HG02870 (cell line): Measurements from ENCODE around the gene SCFD1.
"Not testable (repeated sequence)": the region's sequence is repeated elsewhere in the genome, so short reads cannot be mapped to it uniquely, and the experiment has no call there.

ENCODE experiments used
- ATAC-seq: cut with Tn5 transposase; IDR thresholded peaks from one replicate; pipeline ENCODE4 v1.9.1; 2021; ENCODE audit warnings: mild to moderate bottlenecking, moderate library complexity; ENCODE audit not compliant: unreplicated experiment

The SCFD1 gene

DNA sequence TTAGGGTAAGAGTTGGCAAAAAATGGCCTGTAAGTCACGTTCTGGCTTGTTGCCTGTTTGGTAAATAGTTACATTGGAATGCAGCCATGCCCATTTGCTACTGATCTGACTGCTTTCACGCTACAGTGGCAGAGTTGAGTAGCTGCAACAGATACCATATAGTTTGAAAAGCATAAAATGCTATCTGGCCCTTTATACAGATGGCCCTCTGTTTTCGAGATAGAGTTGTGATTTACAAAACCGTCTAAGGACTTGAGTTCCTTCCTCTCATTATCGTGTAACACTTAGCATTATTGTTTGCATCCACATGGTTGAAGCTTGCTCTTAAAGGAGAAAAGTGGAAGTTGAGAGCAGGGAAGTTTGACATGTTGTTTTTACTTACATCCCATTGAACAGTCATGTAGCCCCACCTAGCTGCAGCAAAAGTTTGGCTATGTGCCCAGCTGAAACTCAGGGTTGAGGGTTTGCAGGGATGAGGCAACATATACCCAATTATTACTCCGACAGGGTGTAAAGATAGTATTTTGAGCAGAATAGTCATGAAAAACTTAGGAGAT, 11.3 kb upstream of the SCFD1 start:
- no peak for ATAC-seq

DNA sequence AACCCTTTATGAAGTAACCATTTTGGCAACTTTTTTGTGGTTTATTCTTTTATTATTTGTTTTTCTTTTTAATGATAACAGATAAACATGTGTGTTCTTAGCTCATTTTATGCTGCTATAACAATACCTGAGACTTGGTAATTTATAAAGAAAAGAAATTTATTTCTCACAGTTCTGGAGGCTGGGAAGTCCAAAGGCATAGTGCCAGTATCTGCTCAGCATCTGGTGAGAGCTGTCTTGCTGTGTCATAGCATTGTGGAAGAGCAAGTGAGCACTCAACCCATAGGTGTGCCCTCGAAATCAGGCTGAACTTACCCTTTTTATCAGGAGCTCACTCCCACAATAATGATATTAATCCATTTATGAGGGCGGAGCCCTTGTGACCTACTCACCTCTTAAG, 8.0 kb upstream of the SCFD1 start:
- ATAC-seq: no peak

DNA sequence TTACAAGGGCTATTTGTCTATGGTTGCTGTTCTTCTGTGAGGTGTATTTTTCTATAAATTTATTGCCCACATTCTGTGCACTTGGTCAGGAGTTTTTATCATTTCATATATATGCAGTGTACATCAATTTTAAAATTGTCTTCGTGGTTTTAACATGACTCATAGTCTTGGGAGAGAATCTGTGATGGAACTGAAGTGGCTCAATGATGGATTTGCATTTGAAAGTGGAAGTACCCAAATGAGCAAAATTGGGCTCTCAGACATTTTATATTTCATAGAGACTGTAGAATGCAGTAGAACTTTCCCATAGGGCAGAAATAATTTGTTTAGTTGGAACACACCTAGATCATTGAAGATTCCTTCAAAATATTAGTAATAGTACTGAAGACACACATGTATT, 1.9 kb upstream of the SCFD1 start:
- peak; percentile 37 for ATAC-seq

DNA sequence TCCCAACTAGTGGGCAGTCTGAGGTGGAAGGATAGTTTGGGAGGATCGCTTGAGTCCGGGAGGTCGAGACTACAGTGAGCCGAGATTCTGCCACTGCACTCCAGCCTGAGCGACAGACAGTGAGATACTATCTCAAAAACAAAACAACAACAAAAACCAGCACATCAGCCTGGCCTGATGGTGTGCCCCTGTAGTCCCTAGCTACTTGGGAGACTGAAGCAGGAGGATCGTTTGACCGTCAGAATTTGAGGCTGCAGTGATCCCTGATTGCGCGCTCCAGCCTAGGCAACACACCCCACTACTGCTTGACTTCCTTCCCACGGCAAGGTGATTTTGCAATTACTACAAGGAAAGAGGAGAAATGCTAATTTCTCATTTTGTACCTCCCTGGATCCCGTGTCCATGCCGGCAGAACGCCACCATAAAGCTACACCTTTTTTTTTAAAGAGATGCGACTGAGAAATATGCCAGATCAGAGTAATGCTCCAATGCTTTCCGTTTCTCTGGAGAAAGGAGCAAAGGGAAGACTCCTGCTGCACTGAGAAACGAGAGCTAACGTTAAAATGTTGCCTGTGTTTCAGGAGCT, 672 bp upstream of the SCFD1 start:
- peak; percentile 24 for ATAC-seq

DNA sequence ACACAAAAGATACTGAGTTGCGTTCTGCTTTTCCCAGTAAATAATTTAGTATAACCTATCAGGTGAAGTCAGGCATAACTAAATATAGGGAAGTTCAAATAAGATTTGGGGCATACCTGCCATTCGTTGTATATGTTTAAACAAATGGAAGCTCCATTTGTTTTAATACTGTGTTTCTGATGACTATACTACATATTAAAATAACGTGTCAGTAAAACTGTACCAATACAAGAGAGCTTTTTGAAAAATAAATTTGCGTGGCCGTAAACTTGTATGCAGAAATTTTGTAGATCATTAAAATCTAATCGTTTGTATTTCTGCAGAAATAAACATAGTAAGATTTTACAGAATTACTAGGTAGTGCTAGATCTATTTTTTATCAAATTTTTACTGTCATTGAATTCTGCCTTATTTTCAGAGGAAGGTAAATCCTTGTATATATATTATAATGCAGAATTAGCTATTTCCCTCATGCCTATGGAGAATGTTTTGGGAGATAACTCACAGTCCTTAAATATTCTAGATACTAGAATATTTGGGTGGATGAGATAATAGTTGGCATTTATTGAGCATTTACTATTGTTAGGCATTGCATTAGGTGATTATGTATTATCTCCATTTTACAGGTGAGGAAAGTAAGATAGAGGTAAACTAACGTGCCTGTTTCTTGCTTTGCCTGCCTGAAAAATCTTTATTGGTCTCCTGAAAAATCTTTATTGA, 1.5 kb downstream of the SCFD1 start:
- no peak for ATAC-seq

DNA sequence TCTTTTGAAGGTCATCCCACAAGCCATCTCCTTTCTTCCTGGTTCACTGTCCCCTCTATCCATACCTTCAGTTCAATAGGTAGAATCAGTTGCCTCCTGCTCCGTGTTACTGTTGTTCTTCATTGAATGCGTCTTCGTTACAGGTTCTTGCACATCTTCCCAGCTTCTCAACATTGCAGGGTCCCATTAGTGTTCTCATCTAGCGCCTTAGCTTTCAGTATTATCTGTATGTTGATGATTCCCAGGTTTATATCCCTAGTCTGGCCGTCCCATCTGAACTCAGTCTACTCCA, 2.0 kb downstream of the SCFD1 start:
- ATAC-seq: no peak

DNA sequence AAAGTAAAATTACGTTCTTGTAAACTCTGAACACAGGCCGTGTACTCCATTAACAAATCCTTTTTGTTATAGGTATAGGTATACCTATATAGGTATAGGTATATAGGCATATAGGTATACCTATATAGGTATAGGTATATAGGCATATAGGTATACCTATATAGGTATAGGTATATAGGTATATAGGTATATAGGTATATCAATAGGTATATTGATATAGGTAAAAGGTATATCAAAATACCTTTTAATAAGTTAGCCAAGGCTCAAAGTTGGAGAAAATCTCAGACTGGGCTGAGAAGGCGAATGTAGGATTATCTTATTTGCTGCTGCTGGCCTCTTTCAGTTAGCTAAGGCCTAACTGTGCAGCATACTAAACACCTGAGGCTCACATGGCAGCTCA, 3.4 kb downstream of the SCFD1 start:
- ATAC-seq: no peak

DNA sequence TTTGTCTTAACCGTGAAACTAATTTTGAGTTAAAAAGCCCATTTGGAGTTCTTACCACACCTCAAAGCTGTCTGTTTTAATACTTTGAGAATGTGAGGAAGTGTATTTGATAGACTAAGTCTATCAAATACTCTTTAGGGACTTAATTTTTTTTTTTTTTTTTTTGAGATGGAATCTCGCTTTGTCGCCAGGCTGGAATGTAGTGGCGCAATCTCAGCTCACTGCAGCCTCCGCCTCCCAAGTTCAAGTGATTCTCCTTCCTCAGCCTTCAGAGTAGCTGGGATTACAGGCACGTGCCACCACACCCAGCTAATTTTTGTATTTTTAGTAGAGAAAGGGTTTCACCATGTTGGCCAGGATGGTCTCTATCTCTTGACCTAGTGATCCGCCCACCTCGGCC, 7.3 kb downstream of the SCFD1 start:
- not testable (repeated sequence) for ATAC-seq

DNA sequence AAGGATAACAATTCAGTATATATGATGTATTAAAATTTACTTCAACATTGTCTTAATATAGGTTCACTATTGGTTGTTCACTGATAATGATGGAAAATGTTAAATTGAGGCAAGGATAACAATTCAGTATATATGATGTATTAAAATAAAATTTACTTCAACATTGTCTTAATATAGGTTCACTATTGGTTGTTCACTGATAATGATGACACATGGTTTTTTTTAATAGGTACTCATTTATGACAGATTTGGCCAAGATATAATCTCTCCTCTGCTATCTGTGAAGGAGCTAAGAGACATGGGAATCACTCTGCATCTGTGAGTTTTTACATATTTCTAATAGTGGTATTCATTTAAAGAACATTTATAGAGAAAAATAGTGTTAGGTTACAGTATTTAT, 8.1 kb downstream of the SCFD1 start:
- no peak for ATAC-seq

DNA sequence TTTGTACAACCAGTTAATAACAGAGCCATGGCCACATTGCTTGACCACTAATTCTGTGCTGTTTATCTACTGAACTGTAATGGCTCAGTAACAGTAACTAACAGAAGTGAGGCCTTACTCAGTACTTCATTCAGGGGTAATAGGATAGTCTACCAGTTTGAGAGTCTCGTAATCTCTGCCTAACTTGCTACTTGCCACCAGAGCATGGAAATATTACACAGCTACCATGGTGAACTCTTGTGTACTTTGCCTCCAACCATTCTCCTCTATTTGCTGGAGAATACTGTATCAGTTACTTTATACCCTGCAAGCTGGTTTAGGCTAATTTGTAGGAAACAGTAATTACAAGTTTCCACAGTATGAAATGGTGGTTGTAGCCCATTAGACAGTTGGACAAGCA, 10.6 kb downstream of the SCFD1 start:
- ATAC-seq: no peak

DNA sequence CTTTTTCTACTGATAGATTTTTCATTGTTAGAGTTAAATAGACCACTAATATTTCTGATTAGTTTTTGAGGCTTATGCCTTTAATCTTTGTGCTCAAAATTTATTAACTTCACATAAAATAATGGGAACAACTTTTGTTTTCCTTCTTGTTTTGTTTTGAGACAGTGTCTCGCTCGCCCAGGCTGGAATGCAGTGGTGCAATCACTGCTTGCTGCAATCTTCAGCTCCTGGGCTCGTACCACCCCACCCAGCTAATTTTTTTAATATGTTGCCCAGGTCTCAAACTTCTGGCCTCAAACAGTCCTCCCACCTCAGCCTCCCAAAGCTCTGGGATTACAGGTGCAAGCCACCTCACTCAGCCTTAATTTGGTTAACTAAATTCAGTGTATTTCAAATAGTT, 16.8 kb downstream of the SCFD1 start:
- ATAC-seq: no peak

DNA sequence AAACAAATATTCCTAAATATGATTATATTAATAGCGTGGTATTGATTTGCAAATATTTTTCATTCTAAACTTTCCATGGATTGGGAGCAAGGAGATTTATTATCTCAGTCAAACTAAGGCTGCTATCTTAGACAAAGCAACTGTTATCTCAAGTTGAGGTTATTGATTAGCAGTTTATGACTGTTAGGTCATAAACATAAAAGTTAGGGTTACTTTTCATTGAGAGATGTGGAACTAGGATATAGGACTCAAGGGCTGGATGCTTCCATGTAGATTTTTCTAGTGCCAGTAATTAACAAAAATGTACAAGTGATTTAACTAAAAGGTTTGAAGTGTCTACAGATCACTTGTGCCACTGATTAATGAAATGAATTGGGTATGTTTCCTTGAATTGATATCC, 19.1 kb downstream of the SCFD1 start:
- ATAC-seq: no peak

DNA sequence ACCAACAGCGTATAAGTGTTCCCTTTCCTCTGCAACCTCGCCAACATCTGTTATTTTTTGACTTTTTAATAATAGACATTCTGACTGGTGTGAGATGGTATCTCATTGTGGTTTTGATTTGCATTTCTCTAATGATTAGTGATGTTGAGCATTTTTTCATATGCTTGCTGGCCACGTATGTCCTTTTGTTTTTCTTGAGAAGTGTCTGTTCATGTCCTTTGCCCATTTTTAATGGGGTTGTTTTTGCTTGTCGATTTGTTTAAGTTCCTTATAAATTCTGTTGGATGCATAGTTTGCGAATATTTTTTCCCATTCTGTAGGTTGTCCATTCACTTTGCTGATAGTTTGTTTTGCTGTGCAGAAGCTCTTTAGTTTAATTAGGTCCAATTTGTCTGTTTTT, 22.3 kb downstream of the SCFD1 start:
- ATAC-seq: not testable (repeated sequence)

DNA sequence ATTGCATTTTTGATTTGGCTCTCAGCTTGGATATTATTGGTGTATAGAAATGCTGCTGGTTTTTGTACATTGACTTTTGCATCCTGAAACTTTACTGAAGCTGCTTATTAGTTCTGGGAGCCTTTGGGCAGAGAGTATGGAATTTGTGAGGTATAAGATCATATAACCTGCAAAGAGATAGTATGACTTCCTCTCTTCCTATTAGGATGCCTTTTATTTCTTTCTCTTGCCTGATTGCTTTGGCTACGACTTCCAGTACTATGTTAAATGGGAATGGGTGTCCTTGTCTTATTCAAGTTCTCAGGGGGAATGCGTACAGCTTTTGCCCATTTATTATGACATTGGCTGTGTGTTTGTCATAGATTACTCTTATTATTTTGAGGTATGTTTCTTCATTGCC, 23.5 kb downstream of the SCFD1 start:
- no peak for ATAC-seq

DNA sequence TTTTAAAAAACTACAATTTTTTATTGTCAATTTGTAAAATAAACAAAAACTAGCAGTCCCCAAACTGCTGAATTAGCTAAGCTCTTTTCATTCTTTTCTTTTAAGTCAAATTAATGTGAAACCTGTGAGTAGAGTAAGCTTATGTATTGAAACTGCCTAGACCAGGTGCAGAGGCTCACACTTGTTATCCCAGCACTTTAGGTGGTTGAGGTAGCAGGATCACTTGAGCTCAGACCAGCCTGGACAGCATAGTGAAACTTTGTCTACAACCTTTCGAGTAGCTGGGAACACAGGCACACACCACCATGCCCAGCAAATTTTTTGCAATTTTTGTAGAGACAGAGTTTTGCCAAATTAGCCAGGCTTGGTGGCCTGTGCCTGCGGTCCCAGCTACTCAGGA, 26.4 kb downstream of the SCFD1 start:
- ATAC-seq: peak; percentile 45

DNA sequence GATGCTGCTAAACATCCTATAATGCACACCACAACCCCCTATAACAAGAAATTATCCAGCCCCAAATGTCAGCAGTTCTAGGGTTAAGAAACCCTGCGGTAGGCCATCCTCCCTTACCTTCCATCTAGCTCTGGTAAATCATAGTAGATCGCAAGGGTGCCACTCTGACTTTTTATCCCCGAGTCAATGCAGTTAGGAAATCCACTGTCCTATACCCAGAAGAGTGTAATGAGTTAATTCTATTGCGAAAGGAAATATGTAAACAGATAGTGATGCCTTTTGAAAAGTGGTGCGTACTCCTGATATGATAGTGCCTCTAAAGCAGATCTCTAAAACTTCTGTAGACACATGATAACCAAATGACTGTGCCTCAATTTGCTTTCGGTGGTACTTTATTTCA, 29.8 kb downstream of the SCFD1 start:
- no peak for ATAC-seq

DNA sequence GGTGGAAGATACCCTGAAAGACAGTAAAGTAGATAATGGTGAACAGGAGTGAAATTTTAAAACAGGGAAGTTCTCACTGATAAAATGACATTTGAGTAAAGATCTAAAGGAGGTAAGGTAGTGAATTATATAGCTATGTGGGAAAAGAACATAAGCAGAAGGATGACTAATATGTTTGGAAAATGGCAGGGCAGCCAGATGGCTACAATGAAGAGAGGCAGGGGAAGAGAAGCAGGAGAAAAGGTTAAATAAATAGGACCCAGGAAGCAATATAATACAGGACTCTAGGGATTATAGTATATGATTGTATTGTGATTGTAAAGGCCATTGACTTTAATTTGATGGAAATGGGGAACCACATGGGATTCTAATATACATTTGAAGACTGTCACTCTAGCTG, 33.0 kb downstream of the SCFD1 start:
- no peak for ATAC-seq

DNA sequence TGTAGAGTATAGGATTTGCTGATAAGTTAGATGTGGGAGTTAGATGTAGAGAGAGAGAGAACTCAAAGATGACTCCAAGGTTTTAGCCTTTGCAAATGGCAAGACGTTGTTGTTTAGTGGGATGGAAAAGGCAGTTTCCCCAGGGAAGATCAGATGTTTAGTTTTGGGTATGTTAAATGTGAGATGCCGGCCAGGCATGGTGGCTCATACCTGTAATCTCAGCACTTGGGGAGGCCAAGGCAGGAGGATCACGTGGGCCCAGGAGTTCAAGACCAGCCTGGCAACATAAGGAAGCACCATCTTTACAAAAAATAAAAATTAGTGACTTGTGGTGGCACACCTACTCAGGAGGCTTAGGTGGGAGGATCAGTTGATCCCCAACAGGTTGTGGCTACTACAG, 33.5 kb downstream of the SCFD1 start:
- no peak for ATAC-seq

DNA sequence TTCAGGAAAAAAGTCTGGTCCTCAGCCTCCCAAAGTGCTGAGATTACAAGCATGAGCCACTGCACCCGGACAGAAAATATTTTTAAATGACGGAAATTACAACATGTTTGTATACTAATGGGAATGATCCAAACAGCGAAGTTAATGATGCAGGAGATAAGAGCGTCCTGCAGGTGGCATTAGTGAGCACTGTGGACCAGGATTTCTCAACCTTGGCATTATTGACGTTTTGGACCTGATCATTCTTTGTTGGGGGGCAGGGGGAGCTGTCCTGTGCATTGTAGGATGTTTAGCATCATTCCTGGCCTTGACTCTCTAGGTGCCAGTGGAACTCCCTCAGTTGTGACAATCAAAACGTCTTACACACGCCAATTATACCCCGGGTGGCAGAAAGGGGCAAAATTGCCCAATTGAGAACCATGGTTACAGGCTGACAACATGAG, 34.1 kb downstream of the SCFD1 start:
- ATAC-seq: no peak

DNA sequence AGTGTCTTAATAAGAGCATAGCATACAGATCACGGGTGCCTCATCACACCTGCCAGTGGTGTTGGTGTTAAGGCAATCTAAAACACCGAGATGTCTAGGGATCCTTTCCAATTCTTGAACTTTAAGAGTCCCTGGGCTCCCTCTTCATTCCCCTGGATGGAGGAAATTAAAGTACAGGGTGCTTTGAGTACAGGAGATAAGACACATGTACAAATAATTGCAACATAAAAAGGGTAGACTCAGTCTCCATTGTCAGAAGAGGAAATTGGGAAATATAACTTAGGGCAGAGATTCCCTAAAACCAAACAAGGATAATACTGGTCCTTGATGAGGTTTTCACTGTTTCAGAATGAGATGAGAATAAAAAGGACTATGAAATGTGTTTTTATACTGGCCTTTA, 34.9 kb downstream of the SCFD1 start:
- ATAC-seq: no peak

DNA sequence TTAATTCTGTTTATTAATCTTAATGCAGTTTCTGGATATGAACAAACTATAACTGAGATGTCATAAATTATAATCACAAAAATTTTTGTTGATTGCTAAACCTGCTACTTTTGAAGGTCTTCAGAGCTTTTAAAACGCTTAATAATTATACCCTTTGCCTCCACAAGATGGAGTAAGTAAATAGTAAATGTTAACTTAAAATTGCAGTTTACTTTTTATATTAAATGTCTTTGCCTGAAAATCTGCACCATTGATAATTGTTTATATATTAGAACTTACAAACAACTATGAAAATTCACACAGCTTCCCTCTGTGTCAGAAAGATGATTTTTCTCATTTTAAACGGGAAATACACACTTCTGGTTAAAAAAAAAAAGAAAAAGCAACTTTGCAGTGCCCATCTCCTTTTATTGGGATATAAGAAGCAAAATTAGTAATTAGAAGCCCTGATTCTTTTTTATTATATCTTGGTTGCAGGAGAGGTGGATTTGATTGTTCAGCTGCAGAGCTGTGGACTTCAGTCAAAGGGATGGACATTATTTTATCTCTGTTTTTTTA, 35.6 kb downstream of the SCFD1 start:
- ATAC-seq: no peak

DNA sequence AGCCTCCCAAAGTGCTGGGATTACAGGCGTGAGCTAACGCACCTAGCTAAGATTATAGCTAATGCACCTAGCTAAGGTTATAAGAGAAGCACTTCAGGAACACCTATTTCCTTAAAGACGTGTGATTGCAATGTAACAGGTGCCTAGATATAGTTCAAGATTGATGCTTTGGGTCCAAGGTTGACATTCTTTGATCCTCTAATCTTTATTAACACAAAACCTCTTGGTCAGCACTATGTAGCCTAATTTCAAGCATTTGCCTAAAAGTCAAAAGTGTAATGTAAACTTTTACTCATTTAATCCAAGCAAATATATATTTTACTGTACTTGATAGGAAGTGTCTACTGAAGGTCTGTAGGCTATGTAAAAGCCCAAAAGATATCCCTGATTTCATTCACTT, 36.5 kb downstream of the SCFD1 start:
- ATAC-seq: no peak

DNA sequence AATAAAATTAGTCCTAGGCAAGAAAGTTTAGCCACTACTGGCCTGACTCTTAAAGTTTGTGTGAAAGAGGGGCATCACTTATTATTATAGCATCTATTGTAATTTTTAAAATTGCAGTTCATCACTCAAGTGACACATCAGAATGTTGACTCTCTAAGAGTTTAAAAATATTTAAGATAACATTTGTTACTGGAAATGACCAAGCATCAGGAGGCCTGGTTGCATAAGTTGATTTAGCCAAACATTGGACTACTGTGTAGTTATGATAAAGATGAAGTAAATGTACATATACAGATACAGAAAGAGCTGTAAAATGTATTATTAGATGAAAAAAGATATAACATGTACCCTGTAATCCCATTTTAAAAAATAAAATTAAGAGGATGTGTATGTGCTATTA, 47.5 kb downstream of the SCFD1 start:
- ATAC-seq: no peak
